GM21381 (cell line): ENCODE results near the gene MBNL2.
A peak's percentile ranks its signal among the peaks of the same experiment; 100 is the strongest.

Experiments used
- ATAC-seq: cut with Tn5 transposase; IDR thresholded peaks from one replicate; pipeline ENCODE4 v1.9.1; 2021; ENCODE audit warnings: mild to moderate bottlenecking, moderate library complexity; ENCODE audit not compliant: unreplicated experiment

MBNL2 gene

GRCh38 chr13:97435323-97435722, 213.2 kb downstream of the MBNL2 start:
- ATAC-seq = no peak

DNA sequence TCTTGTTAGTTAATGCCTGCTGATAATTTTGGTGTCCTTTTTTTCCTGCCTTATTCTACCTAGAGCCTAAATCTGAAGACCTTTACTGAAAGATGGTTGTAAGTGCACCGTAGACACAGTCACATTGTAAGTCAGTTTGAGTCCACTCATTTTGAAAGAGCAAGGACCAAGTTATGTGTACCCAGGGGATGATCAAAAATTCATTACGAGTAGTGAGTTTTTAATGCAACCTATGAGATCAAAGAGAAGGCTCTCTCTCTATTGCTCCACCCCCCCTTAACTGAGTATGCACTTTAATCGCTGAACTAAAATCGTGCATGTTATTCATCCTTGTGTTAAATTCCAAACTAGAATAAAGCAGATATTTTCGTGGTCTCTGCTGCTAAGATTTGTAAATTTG, 213.7 kb downstream of the MBNL2 start:
- ATAC-seq = no peak

DNA sequence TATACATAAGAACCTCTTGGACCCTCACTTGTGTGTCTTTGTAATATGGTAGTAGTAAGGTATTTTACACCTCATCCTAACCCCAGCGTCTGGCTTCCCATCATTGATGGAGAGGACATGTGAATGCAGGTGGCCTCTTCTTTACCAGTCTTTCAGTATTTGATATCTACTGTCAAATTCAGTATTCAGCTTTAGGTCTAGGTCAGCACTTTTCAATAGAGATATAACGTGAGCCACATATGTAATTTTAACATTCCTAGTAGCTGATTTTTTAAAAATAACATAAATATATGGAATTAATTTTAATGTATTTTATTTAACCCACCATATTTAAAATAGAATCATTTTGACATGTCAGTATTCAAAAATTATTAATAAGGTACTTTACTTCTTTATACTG, 214.7 kb downstream of the MBNL2 start:
- no peak for ATAC-seq

DNA sequence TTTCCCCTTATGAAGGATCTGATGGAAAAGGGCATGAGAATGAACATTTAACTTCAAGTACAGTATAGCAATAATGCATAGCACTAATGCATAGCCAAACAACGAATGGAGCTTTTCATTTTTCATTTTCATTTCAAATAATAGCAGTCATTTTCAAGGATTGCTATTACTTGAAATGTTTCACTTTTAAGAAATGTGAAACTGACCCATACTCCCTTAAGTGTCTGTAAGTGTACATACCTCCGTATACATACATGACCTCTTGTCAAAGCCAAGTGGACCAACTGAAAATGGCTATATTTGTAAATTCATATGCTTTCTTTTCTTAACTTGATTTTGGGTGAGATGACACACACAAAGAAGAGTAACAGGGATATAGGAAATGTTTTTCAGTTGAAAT, 215.6 kb downstream of the MBNL2 start:
- ATAC-seq = no peak

DNA sequence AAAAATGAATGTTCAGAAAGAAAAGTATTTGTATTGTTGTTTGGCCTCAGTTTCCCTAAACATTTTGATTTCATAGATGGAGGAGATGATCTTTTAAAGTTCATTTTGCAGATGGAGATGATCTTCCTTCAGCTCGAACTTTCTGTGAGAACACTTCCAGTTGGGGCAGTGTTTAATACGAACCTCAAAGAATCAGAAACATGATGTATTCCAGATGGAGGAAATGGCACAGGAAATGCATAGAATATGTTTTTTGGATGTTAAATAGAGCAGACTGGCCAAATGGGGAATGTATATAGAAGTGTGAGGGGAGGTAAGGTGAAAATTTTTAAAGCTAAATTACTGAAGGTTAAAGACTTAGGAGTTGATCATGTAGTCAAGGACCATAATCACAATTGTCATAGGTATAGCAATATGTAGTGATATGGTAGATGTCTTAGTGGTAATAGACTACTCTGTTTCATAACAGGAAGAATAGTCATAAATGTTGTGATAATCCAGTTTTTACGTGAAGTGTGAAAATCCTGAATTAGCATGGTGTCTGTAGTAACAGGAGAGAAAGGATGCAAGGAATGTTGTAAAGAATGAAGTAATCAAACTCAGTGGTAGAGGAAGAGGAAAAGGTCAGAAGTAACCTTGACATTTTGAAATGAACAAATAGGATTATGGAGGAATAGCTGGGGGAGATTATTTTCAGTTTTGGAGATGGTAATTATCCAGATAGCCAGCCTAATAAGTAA, 216.9 kb downstream of the MBNL2 start:
- ATAC-seq = no peak

DNA sequence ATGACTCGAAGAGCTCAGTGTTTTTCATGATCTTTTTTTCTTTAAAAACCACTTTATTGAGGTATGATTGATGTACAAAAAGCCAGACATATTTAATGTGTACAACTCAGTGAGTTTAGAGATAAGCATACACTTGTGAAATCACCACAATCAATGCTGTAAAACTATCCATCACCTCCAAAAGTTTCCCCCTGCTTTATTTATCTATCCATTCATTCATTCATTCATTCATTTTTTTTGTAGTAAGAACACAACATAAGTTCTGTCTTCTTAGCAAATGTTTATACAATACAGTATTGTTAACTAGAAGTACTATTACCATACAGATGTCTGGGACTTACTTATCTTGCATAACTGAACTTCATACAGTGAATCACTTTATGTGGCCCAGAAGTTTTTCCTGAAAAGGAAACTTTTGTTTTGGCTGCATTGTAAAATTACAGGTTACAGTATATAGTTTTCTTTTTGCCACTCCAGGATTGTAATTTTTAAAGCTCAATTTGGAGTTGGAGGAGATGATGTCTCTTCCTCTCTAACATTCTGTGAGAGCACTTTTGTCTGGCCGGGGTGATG, 218.6 kb downstream of the MBNL2 start:
- ATAC-seq = no peak

DNA sequence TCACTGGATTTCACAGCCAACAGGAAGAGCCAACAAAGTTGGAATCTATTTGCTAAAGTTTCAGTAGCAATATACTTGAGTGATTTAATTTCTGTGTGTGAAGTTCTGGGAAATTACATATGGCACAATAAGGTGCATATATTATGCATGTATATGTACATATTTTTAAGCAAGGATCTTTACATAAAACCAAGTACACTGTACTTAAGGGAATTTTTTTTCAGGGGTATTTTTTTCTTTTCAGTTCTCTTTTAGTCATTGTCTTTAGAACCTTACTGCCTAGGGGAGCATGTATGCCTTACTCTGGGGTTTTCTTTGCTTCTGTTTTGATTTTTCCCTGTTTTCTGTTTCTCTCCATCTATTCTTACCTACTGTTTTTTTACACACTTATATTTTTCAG, 219.2 kb downstream of the MBNL2 start:
- peak; percentile 49 for ATAC-seq
